ENCODE measurements around the gene SLC5A5.
A peak's percentile ranks its signal among the peaks of the same experiment; 100 is the strongest.
"Not testable (repeated sequence)": the region's sequence is repeated elsewhere in the genome, so short reads cannot be mapped to it uniquely, and the experiment has no call there.

SLC5A5 gene

GRCh38 chr19:17872251-17873001, 681 bp downstream of the SLC5A5 start:
- no peak for DNase-seq

GRCh38 chr19:17873786-17874757, 2.3 kb downstream of the SLC5A5 start:
- DNase-seq = peak in 1 of 2 experiments; percentile 63

- DNase-seq = no peak
These were observed 3.0 kb downstream of the SLC5A5 start for GRCh38 chr19:17874758-17875135.

GRCh38 chr19:17877696-17878095, 6.0 kb downstream of the SLC5A5 start:
- no peak for DNase-seq

GRCh38 chr19:17879466-17879865, 7.7 kb downstream of the SLC5A5 start:
- no peak for DNase-seq

- DNase-seq = no peak
These were observed 10.0 kb downstream of the SLC5A5 start for GRCh38 chr19:17881701-17882100.

- DNase-seq = no peak
These were observed 12.1 kb downstream of the SLC5A5 start for GRCh38 chr19:17883627-17884410.

- DNase-seq = no peak
These were observed 14.8 kb downstream of the SLC5A5 start for GRCh38 chr19:17886515-17886914.

GRCh38 chr19:17887221-17887620, 15.5 kb downstream of the SLC5A5 start:
- not testable (repeated sequence) for DNase-seq

- no peak for DNase-seq
These were observed 16.5 kb downstream of the SLC5A5 start for GRCh38 chr19:17888260-17888659.

- no peak for DNase-seq
These were observed 18.0 kb downstream of the SLC5A5 start for GRCh38 chr19:17889609-17890214.

GRCh38 chr19:17893766-17894165, 22.0 kb downstream of the SLC5A5 start:
- no peak for DNase-seq

GRCh38 chr19:17902701-17903100, 31.0 kb downstream of the SLC5A5 start:
- DNase-seq = no peak

GRCh38 chr19:17908244-17908643, 36.5 kb downstream of the SLC5A5 start:
- DNase-seq = no peak

- DNase-seq = no peak
These were observed 37.4 kb downstream of the SLC5A5 start for GRCh38 chr19:17909003-17909732.

GRCh38 chr19:17910791-17911360, 39.1 kb downstream of the SLC5A5 start:
- DNase-seq = no peak

GRCh38 chr19:17915940-17916593, 44.3 kb downstream of the SLC5A5 start:
- DNase-seq = no peak

GRCh38 chr19:17918151-17918550, 46.4 kb downstream of the SLC5A5 start:
- not testable (repeated sequence) for DNase-seq

- DNase-seq = not testable (repeated sequence)
These were observed 47.4 kb downstream of the SLC5A5 start for GRCh38 chr19:17919122-17919521.

GRCh38 chr19:17920527-17920926, 48.8 kb downstream of the SLC5A5 start:
- no peak for DNase-seq

- no peak for DNase-seq
These were observed 50.4 kb downstream of the SLC5A5 start for GRCh38 chr19:17922138-17922537.
